ENCODE data around the gene KCNMA1.
"Not testable (repeated sequence)": the region's sequence is repeated elsewhere in the genome, so short reads cannot be mapped to it uniquely, and the experiment has no call there.

KCNMA1 gene

GRCh38 chr10:77357185-77357584 lies 280.4 kb downstream of the KCNMA1 start:
- Histone ChIP-seq H3K27ac (ENCODE audit: low read length) (no peak overlapping the region), H3K4me1 (ENCODE audit: control insufficient read depth, low read depth, low read length) (no peaks in the 10 kb centered on the region), H3K36me3 (ENCODE audit: control insufficient read depth, low read depth, low read length) (no peaks in the 10 kb centered on the region), H3K27me3 (ENCODE audit: control insufficient read depth, insufficient read depth, low read length) (no peaks in the 10 kb centered on the region), H3K9me3 (ENCODE audit: control insufficient read depth, low read depth, low read length) (no peaks in the 10 kb centered on the region), H3K4me3 (ENCODE audit: low read length) (no peak overlapping the region), H3K9ac (ENCODE audit: low read length) (no peak overlapping the region)

GRCh38 chr10:77355844-77356243 lies 281.8 kb downstream of the KCNMA1 start:
- Histone ChIP-seq H3K9me3 (ENCODE audit: control insufficient read depth, low read depth, low read length) (no peaks in the 10 kb centered on the region), H3K36me3 (ENCODE audit: control insufficient read depth, low read depth, low read length) (no peaks in the 10 kb centered on the region), H3K4me3 (ENCODE audit: low read length) (no peak overlapping the region), H3K4me1 (ENCODE audit: control insufficient read depth, low read depth, low read length) (no peaks in the 10 kb centered on the region), H3K9ac (ENCODE audit: low read length) (no peak overlapping the region), H3K27me3 (ENCODE audit: control insufficient read depth, insufficient read depth, low read length) (no peaks in the 10 kb centered on the region), H3K27ac (ENCODE audit: low read length) (no peak overlapping the region)

GRCh38 chr10:77351386-77351785 lies 286.2 kb downstream of the KCNMA1 start:
- no peaks in the 10 kb centered on the region for H3K4me1 ChIP-seq (ENCODE audit: control insufficient read depth, low read depth, low read length)
- no peak overlapping the region for H3K9ac ChIP-seq (ENCODE audit: low read length)
- H3K27ac ChIP-seq (ENCODE audit: low read length), result no peak overlapping the region
- no peaks in the 10 kb centered on the region for H3K9me3 ChIP-seq (ENCODE audit: control insufficient read depth, low read depth, low read length)
- no peak overlapping the region for H3K4me3 ChIP-seq (ENCODE audit: low read length)
- H3K36me3 ChIP-seq (ENCODE audit: control insufficient read depth, low read depth, low read length), result no peaks in the 10 kb centered on the region
- no peaks in the 10 kb centered on the region for H3K27me3 ChIP-seq (ENCODE audit: control insufficient read depth, insufficient read depth, low read length)

GRCh38 chr10:77350711-77351119 lies 286.9 kb downstream of the KCNMA1 start:
- Histone ChIP-seq H3K27ac (ENCODE audit: low read length) (no peak overlapping the region), H3K4me1 (ENCODE audit: control insufficient read depth, low read depth, low read length) (no peaks in the 10 kb centered on the region), H3K9me3 (ENCODE audit: control insufficient read depth, low read depth, low read length) (no peaks in the 10 kb centered on the region), H3K9ac (ENCODE audit: low read length) (no peak overlapping the region), H3K4me3 (ENCODE audit: low read length) (no peak overlapping the region), H3K36me3 (ENCODE audit: control insufficient read depth, low read depth, low read length) (no peaks in the 10 kb centered on the region), H3K27me3 (ENCODE audit: control insufficient read depth, insufficient read depth, low read length) (no peaks in the 10 kb centered on the region)

- no peak overlapping the region for H3K4me3 ChIP-seq (ENCODE audit: low read length)
- no peaks in the 10 kb centered on the region for H3K36me3 ChIP-seq (ENCODE audit: control insufficient read depth, low read depth, low read length)
- H3K27me3 ChIP-seq (ENCODE audit: control insufficient read depth, insufficient read depth, low read length), result no peaks in the 10 kb centered on the region
- H3K4me1 ChIP-seq (ENCODE audit: control insufficient read depth, low read depth, low read length), result no peaks in the 10 kb centered on the region
- no peak overlapping the region for H3K9ac ChIP-seq (ENCODE audit: low read length)
- no peak overlapping the region for H3K27ac ChIP-seq (ENCODE audit: low read length)
- H3K9me3 ChIP-seq (ENCODE audit: control insufficient read depth, low read depth, low read length), result no peaks in the 10 kb centered on the region
These were observed 287.5 kb downstream of the KCNMA1 start for GRCh38 chr10:77350134-77350533.

GRCh38 chr10:77349226-77349625 lies 288.4 kb downstream of the KCNMA1 start:
- Histone ChIP-seq H3K27ac (ENCODE audit: low read length) (no peak overlapping the region), H3K36me3 (ENCODE audit: control insufficient read depth, low read depth, low read length) (no peaks in the 10 kb centered on the region), H3K4me1 (ENCODE audit: control insufficient read depth, low read depth, low read length) (no peaks in the 10 kb centered on the region), H3K9me3 (ENCODE audit: control insufficient read depth, low read depth, low read length) (no peaks in the 10 kb centered on the region), H3K9ac (ENCODE audit: low read length) (no peak overlapping the region), H3K4me3 (ENCODE audit: low read length) (no peak overlapping the region), H3K27me3 (ENCODE audit: control insufficient read depth, insufficient read depth, low read length) (no peaks in the 10 kb centered on the region)

- Histone ChIP-seq H3K27me3 (ENCODE audit: control insufficient read depth, insufficient read depth, low read length) (no peaks in the 10 kb centered on the region), H3K9me3 (ENCODE audit: control insufficient read depth, low read depth, low read length) (no peaks in the 10 kb centered on the region), H3K9ac (ENCODE audit: low read length) (no peak overlapping the region), H3K27ac (ENCODE audit: low read length) (no peak overlapping the region), H3K36me3 (ENCODE audit: control insufficient read depth, low read depth, low read length) (no peaks in the 10 kb centered on the region), H3K4me3 (ENCODE audit: low read length) (no peak overlapping the region), H3K4me1 (ENCODE audit: control insufficient read depth, low read depth, low read length) (no peaks in the 10 kb centered on the region)
These were observed 288.9 kb downstream of the KCNMA1 start for GRCh38 chr10:77348751-77349150.

GRCh38 chr10:77348082-77348481 lies 289.5 kb downstream of the KCNMA1 start:
- no peak overlapping the region for H3K9ac ChIP-seq (ENCODE audit: low read length)
- no peaks in the 10 kb centered on the region for H3K36me3 ChIP-seq (ENCODE audit: control insufficient read depth, low read depth, low read length)
- no peak overlapping the region for H3K27ac ChIP-seq (ENCODE audit: low read length)
- H3K9me3 ChIP-seq (ENCODE audit: control insufficient read depth, low read depth, low read length), result no peaks in the 10 kb centered on the region
- no peak overlapping the region for H3K4me3 ChIP-seq (ENCODE audit: low read length)
- no peaks in the 10 kb centered on the region for H3K4me1 ChIP-seq (ENCODE audit: control insufficient read depth, low read depth, low read length)
- H3K27me3 ChIP-seq (ENCODE audit: control insufficient read depth, insufficient read depth, low read length), result no peaks in the 10 kb centered on the region

- Histone ChIP-seq H3K4me1 (ENCODE audit: control insufficient read depth, low read depth, low read length) (no peaks in the 10 kb centered on the region), H3K9ac (ENCODE audit: low read length) (no peak overlapping the region), H3K9me3 (ENCODE audit: control insufficient read depth, low read depth, low read length) (no peaks in the 10 kb centered on the region), H3K27ac (ENCODE audit: low read length) (no peak overlapping the region), H3K4me3 (ENCODE audit: low read length) (no peak overlapping the region), H3K27me3 (ENCODE audit: control insufficient read depth, insufficient read depth, low read length) (no peaks in the 10 kb centered on the region), H3K36me3 (ENCODE audit: control insufficient read depth, low read depth, low read length) (no peaks in the 10 kb centered on the region)
These were observed 290.6 kb downstream of the KCNMA1 start for GRCh38 chr10:77347052-77347451.

- Histone ChIP-seq H3K4me1 (ENCODE audit: control insufficient read depth, low read depth, low read length) (no peaks in the 10 kb centered on the region), H3K4me3 (ENCODE audit: low read length) (no peak overlapping the region), H3K36me3 (ENCODE audit: control insufficient read depth, low read depth, low read length) (no peaks in the 10 kb centered on the region), H3K9me3 (ENCODE audit: control insufficient read depth, low read depth, low read length) (no peaks in the 10 kb centered on the region), H3K27me3 (ENCODE audit: control insufficient read depth, insufficient read depth, low read length) (no peaks in the 10 kb centered on the region), H3K27ac (ENCODE audit: low read length) (no peak overlapping the region), H3K9ac (ENCODE audit: low read length) (no peak overlapping the region)
These were observed 296.6 kb downstream of the KCNMA1 start for GRCh38 chr10:77341055-77341454.

GRCh38 chr10:77339872-77340271 lies 297.7 kb downstream of the KCNMA1 start:
- H3K4me1 ChIP-seq (ENCODE audit: control insufficient read depth, low read depth, low read length); H3K9ac ChIP-seq (ENCODE audit: low read length); H3K36me3 ChIP-seq (ENCODE audit: control insufficient read depth, low read depth, low read length); H3K27ac ChIP-seq (ENCODE audit: low read length); H3K27me3 ChIP-seq (ENCODE audit: control insufficient read depth, insufficient read depth, low read length); H3K4me3 ChIP-seq (ENCODE audit: low read length); H3K9me3 ChIP-seq (ENCODE audit: control insufficient read depth, low read depth, low read length): not testable (repeated sequence)

GRCh38 chr10:77339166-77339565 lies 298.4 kb downstream of the KCNMA1 start:
- Histone ChIP-seq H3K27ac (ENCODE audit: low read length) (no peak overlapping the region), H3K27me3 (ENCODE audit: control insufficient read depth, insufficient read depth, low read length) (no peaks in the 10 kb centered on the region), H3K4me1 (ENCODE audit: control insufficient read depth, low read depth, low read length) (no peaks in the 10 kb centered on the region), H3K4me3 (ENCODE audit: low read length) (no peak overlapping the region), H3K9me3 (ENCODE audit: control insufficient read depth, low read depth, low read length) (no peaks in the 10 kb centered on the region), H3K9ac (ENCODE audit: low read length) (no peak overlapping the region), H3K36me3 (ENCODE audit: control insufficient read depth, low read depth, low read length) (no peaks in the 10 kb centered on the region)

Data from iPS-18a (cell line).